HG03064 (cell line): Measurements from ENCODE around the gene DIAPH2.

Source experiments
- ATAC-seq: cut with Tn5 transposase; IDR thresholded peaks from one replicate; pipeline ENCODE4 v1.9.1; 2021; ENCODE audit warnings: low read depth; ENCODE audit not compliant: unreplicated experiment

Gene DIAPH2

DNA sequence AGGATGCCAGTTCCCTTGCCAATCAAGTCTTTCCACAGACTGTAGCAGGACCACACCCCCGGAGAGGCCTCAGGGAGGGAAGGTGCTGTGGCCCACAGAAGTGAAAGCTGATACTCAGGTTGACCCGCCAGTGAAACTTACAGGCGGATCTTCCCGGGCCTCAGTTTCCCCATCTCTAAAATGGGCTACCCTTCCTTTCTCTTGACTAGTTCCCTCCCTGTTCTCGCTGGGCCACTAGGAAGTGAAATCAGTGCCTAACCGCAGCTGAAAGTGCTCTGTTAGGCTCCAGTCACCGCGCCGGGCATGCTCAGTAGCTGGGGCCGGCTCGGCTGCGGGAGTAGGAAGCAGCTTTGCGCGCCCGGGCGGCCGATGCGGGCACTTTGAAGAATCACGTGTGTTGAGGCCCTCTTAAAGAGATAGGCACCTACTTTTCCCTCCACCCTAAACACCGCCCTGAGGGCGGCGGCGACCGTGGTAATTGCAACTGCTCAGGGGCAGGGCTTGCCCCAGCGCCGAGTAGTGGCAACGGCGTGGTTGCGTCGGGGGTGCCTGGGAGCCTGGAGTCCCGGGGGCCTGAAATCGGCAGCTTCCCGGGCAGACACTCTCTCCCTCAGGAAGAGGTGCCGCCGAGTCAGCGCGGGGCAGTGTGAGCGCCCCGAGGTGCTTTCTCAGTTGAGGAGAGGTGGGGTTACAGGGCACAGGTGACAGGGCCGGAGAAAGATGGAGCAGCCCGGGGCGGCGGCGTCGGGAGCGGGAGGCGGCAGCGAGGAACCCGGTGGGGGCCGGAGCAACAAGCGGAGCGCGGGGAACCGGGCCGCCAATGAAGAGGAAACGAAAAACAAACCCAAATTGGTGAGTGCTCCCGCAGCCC is at the start of gene DIAPH2:
Gene DIAPH2 (plus strand): TSS at position 504 of the 871 bp plus-strand sequence.
- peak; percentile 64 for ATAC-seq

DNA sequence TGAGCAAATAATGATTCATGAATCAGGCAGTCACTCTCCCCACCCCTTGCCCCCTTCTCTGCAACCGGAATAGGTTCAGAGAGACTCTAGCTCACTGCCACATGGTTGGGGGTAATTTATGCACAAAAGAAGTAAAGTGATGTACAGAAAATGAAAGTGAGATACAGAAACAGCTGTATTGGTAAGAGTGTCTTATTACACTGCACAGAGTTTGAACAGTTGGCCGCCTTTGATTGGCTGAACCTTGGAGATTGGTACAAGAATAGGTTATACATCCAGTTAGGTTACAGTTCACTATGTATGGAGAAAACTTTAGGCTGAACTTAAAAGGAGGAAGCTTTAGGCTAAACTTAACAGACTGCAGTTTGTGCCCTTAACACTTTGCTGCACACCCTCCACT is 34.6 kb upstream of the DIAPH2 start:
- ATAC-seq = no peak

DNA sequence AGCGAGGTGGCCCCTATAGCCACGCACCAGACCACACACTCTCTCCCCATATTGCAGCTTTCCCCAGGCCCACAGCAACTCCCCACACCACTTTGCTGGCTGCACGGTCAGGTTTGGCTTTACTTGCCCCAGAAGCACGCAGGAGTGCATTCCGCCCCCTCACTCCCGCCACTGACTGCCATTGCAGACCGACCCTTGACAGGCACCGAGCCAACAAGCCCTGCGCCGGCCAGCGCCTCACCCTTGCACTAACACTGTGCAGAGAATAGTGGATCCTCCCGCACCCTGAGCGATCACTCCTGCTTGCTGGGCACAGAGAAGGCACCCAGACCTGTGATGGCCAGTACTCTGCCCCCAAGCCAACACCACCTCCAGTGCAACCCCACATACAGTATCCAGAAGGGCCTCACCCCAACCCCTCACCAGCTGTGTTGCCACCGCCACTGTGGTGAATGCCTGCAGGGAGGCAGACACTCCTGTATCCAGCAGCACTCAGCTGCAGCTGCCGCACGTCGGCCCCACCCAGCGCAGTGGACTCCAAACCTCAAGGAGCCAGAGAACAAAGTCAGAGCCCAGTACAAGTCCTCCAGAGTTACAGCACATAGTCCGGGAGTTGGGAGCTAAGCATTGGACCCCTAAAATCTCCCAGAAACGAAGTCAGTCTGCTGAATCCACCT is 28.6 kb upstream of the DIAPH2 start:
- ATAC-seq = no peak

DNA sequence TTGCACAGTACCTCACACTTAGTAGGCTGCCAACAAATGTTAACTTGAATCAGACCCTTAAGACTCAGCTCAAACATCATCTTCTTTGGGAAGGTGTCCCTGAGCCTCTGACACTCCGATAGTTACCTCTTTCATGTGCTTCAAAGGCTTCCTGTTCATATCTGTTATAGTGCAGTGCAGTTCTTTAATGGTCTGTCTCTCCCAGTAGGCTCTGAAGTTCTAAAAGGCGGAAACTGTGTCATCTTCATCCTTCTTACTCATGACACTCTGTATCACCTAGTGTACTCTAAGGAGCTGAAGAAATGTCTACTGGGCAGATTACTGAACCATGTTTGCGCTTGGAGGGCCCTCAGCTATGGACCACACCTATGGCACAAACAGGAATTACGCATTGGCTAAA is 2.1 kb upstream of the DIAPH2 start:
- no peak for ATAC-seq

DNA sequence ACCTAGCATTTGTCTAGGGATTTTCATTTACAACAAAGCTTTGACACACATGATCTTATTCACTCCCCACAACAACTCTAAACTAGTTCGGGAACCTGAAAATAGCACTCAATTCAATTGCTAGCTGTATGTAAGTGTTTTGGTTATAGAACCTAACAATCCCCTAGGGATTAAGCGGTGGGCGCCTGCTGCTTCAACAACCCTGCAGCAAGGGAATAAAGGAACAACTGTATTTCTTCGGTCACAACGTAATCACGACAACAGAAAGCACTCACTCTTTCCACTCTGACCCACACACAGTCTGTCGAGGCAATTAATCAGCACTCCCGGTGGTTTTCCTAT is 674 bp upstream of the DIAPH2 start:
- peak; percentile 12 for ATAC-seq

DNA sequence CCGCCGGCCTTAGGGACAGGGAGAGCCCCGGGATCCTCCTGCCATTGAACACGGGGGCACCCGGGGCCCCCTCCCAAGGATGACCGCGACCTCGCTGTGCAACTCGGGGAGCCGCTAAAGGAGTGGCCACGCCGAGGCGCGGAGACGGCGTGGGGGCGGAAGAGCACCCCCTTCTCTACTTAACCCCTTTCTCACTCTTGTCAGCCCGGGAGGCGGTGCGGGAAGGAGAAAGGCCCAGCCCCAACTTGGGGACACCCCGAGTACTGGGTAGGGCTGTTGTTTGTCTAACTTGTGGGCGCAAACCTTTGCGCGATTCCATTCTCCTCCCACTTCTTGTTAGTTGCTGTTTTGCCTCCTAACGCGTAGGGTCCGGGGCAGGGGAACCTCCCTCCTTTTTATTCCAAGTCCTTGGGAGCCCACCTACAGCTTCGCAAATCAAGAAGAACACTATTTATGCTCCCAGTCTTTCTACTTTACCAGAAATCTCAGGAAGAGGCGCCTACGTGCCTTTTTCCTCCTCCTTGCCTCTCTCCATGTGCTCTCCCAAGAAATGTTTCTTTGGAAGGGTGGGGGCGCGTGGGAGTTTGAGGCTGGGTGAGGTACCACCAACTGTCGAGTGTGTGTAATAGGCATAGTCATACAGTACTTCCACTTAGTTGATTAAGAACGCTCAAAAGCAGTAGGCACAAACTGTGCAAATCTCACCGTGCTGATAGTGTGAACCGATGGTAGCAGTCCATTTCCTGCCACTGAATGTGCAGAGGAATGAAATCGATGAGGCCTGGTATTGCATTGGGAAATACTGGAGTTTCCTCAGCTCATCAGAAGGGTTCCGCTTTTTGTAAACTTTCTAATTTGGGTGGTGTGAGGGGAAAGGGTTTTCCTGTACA is 813 bp downstream of the DIAPH2 start:
- peak; percentile 31 for ATAC-seq

DNA sequence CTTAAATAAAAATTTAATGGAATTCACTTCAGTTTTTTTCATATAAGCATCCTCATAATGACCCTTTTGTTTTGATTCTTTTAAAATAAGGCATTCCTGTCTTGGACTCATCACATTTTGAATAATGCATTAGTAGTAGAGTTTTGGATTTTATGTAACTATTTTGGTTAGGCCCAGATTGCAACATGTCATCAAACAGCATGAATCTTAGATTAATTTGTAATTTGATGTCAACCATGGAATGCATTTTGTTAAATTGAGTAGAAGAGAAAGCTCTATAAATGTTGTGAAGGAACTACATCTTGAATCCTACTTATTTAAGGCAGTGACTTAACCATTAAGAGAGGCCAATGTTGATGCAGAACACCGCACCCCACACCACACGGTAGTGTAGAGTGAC is 3.1 kb downstream of the DIAPH2 start:
- ATAC-seq = no peak

DNA sequence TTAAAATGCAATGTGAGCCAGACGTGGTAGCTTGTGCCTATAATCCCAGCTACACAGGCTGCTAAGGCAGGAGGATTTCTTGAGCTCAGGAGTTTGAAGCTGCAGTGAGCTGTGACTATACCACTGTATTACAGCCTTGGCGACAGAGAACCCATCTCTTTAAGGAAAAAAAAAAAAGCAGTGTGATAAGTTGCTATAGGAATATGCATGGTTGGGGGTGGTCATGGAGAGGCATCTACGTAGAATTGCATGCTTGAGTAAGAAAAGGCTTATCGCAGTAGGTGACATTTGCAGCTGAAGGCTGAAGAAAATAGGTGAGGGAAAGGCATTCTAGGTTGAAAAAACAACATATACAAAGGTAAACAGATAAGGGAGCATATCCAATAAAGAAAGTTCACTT is 4.1 kb downstream of the DIAPH2 start:
- ATAC-seq = no peak

DNA sequence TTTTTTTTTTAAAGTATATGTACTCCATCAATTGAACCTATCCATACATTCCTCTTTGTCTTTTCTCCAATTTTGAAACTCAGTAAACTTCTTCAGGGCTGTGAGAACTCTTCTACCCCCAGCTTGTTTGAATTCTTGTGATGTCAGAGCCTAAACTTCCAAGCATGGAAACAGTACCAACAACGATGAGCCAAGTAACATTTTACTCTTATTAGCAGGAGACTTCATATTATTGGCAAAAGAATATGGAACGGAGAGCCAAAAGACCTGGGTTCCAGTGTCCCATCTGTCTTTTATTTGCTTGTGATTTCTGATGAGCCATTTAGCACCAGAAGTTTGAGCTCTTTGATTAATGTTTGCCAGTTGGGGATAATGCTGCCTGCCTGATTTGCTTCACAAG is 5.3 kb downstream of the DIAPH2 start:
- no peak for ATAC-seq

DNA sequence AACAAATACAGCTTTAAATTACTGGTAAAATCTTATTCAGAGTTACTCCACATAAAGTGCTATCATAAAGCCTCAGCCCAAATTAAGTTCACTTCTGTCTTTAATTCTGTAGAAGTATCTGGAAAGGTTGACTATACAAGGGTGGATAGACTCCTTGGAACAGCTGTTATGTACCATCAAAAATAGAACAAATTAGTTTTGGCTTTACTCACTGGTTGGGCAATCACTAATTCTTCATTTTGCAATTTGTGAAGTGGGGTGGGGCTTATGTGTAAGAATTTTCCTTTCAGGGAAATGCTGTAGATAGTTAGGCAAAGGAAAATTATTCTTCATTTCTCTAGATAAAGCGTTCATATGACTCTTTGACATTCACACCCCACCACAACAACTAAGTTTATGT is 7.8 kb downstream of the DIAPH2 start:
- ATAC-seq = no peak

DNA sequence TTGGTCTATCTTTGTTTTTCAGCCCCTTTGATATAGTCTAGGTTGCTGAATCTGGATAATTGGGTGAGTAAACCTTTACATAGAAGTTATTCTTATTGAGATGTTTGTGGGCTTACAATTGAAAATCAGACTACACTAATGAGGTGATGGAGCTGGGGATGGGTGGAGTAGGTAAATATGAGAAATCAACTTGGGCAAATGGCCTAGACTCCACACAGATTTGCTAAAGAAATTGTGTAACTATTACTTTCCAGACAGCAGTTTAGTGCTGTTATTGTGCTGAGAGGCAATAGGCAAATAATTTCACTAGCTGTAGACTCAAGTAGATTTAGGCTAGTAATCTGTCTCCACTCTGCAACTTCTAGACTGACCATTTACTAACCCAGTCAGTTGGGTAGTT is 8.2 kb downstream of the DIAPH2 start:
- ATAC-seq = no peak

DNA sequence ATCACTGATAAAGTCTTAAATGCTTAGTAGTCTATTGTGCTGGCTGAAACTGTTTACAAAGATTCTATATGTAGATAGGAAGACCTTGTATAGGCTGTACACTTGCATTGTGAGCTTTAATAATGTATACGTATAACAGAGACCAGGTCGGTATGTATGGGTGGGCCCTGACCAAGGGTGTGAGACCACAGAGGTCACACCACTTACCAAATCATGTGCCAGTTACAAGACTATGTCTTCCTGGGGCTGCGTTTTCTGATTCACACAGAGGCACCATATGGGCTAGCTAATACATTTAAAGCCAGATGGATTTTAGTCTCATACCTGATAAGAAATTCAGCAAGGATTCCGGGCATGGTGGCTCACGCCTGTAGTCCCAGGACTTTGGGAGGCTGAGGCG is 8.8 kb downstream of the DIAPH2 start:
- no peak for ATAC-seq

DNA sequence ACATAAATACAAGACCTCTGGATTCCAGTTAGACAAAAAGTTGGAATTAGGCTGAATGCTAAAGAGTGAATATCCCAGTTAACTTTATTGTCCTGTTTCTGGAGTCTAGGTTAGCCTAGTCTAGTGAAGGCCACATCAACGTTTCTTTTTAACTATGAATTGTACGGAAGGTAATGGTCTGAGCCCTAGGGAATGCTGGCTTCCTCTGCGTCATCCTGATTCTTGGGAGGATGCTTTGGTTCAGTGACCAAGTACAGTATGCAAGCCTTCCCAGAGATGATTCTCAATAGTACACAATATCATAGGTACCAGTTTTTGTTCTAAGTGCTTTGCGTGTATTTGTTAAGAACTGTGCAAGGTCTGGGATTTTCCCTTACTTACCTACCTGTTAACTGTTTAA is 11.8 kb downstream of the DIAPH2 start:
- ATAC-seq = no peak

DNA sequence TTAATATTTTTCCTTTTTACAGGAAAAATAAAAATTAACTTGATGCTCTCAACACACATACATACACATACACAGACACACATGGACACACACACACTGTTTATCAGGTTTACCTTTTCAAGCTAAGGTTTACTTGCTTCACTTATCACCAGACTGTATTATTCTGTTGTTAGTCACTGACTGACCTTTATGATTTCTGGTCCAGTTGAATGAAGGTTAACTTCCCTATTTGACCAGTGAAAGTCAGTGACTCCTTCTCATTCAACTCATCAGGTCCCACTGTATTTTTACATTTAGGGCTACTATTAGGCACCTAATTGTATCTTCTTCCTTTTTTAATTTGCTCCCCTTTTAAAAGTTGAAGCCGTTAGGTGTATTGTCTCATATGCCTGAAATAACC is 16.0 kb downstream of the DIAPH2 start:
- no peak for ATAC-seq

DNA sequence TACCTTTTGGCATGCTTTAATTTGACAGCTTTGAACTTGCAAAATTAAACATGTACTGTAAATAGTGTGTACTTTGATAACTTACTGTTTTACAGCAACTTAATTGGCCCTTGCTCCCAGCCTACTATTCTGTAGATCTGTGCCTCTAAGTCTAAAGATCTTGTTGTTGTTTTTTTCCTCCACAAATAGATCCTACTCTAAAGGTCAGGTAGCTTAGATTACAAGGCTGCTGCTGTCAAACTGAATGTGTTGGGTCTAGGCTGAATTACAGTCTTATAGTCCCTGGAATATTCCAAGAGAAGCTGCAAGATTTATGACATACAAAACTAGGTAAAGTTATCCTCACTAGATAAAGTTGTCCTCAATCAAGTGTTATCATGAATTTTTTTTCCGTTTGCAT is 18.7 kb downstream of the DIAPH2 start:
- ATAC-seq = no peak

DNA sequence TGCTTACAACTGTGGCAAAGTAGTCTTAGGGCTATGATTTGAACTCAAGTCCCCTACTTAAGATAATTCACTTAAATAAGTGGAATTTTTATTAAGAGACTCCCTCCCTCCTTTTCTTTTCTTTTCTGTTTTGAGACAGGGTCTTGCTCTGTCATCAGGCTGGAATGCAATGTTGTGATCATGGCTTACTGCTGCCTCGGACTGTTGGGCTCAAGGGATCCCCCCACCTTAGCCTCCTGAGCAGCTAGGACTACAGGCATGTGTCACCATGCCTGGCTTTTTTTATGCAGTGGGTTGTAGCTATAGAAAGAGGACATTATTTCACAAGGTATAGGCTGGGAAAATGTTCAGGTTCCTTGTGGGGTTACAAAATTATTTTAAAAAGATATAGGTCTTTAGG is 19.2 kb downstream of the DIAPH2 start:
- no peak for ATAC-seq

DNA sequence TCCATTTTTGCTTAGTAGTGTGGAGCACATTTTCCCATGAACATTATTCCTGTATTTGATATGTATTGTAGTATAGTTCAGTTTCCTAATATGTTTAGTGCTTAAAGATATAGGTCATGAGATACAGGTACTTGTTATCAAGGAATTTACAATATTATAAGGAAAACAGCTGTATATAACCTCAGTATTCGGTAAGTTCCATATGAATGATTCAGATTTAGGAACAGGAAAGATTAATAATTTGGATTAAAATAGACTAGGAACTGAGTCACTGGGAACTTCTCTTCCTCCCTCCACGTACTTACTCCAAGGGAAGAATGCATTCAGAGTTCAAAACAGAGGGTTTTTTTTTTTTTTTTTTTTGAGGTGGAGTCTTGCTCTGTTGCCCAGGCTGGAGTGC is 20.0 kb downstream of the DIAPH2 start:
- ATAC-seq = no peak

DNA sequence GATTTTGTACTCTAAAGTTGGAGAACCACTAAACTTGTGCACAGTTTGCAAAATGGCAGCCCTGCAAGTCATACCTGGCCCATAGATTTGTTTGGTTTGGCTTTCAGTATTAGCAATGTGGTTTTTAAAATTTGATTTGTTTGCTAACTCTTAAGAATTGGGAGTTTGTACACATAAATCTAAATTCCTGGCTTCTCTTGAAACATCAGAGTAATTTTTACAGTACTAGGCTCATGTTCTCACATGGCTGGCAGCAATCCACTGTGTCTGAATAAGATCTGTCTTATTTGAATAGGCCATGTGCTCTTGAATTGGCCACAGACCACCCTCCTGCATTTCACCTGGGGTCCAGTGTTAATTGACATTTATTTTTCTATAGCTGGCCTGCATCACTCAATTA is 21.3 kb downstream of the DIAPH2 start:
- no peak for ATAC-seq

DNA sequence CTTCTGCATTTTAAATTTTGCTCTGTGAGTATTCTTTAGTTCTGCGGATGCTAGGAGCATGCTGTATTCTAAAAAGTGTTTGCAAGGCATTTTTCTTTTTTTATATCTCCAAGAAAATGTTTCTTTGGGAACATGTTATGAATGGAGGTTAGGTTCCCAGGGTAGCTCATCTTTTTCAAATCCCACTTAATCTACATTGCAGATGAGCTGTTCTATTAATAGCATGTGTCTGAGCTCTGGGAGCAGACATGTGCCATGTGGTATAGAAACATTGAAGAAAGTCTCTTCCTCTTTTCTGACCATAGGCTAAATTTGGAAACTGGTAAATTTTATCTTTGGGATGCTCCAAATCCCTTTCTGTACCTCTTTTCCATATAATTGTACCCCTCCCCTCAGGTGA is 23.2 kb downstream of the DIAPH2 start:
- ATAC-seq = no peak

DNA sequence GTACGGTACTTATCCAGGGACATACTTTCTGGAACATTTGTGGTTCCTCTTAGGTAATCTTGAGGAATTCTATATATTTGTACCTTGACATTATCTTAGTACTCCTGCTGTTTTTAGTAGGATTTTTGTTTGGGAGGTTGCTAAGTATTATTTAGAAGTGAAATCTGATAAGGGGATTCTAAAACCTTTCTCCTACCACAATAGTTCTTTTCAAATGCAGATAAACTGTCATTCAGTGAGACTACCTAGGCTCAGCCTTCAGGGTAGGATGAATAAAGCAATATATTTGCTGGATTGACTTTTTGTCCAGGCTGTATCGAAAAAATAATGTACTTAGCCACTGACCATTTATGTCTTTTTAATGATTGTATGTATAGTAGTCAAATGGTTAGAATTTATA is 25.4 kb downstream of the DIAPH2 start:
- ATAC-seq = no peak

DNA sequence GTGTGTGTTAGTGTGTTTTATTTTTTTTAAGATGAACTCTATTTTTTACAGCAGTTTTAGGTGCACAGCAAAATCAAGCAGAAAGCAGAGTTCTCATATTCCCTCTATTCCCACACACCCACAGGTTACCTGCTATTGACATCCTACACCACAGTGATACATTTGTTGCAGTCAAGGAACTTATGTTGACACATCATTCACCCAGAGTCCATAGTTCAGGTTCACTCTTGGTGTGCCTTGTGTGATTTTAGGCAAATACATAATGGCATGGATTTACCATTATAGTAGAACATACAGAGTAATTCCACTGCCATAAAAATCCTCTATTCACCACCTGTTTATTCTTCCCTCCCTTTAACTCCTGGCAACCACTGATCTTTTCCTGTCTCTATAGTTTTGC is 28.7 kb downstream of the DIAPH2 start:
- no peak for ATAC-seq
